Caco-2 (cell line): ENCODE measurements around the gene RASGRP1. TPM values are rescaled to one million over a fixed set of nuclear protein-coding genes. Genes with fewer than 3 reads are reported as not detected.

Experiments used
- BruUV-seq: library from RNA; stranded (reverse); fragments of 400-500 nt; replicated peaks from 2 replicates; lab custom pipeline; 2021; lab: Mats Ljungman, UMichigan
- CTCF ChIA-PET: fragments of 300-600 bp; sonication (Branson Sonifier 250); formaldehyde crosslinking; loops from one replicate; lab custom pipeline; 2022; ENCODE audit warnings: antibody characterized with exemption; lab: Charles Lee
- POLR2A ChIA-PET: fragments of 300-600 bp; sonication (Branson Sonifier 250); formaldehyde crosslinking; loops from one replicate; lab custom pipeline; 2022; ENCODE audit warnings: antibody characterized with exemption; lab: Charles Lee
- DNase-seq, 2 experiments: peaks; one replicate each; pipeline versions ENCODE4 v3.0.0 to v3.0.0-alpha.2; 2020 to 2022
- H3K27me3 ChIP-seq: replicated peaks from 2 replicates; pipeline ENCODE4 v1.6.0; 2011; ENCODE audit warnings: low read length; ENCODE audit not compliant: control insufficient read depth, insufficient read depth
- H3K36me3 ChIP-seq: 2 replicates; pipeline ENCODE4 v1.5.1; 2011; ENCODE audit warnings: low read length; ENCODE audit not compliant: control insufficient read depth, insufficient read depth
- H3K4me1 ChIP-seq: fragments of 250-450 bp; sonication (Bioruptor Pico); 2 replicates; pipeline ENCODE4 v1.5.1; 2020; ENCODE audit warnings: mild to moderate bottlenecking
- H3K4me3 ChIP-seq: 2 replicates; pipeline ENCODE4 v1.5.1; 2011; ENCODE audit warnings: low read depth, mild to moderate bottlenecking, control low read depth, low read length
- H3K9me3 ChIP-seq: fragments of 250-450 bp; sonication (Bioruptor Pico); 2 replicates; pipeline ENCODE4 v1.5.1; 2020; ENCODE audit warnings: mild to moderate bottlenecking, moderate library complexity
- H3K27ac Mint-ChIP-seq: one replicate; pipeline ENCODE4 v1.8.0; 2022; ENCODE audit warnings: mixed read lengths; ENCODE audit not compliant: unreplicated experiment
- H3K27me3 Mint-ChIP-seq: one replicate; pipeline ENCODE4 v1.8.0; 2022; ENCODE audit warnings: mixed read lengths; ENCODE audit not compliant: insufficient read depth, unreplicated experiment
- H3K36me3 Mint-ChIP-seq: one replicate; pipeline ENCODE4 v1.8.0; 2022; ENCODE audit warnings: mild to moderate bottlenecking, mixed read lengths; ENCODE audit not compliant: insufficient read depth, unreplicated experiment
- H3K4me1 Mint-ChIP-seq: one replicate; pipeline ENCODE4 v1.8.0; 2022; ENCODE audit warnings: low read depth, mixed read lengths; ENCODE audit not compliant: unreplicated experiment
- H3K4me3 Mint-ChIP-seq: one replicate; pipeline ENCODE4 v1.8.0; 2022; ENCODE audit warnings: mild to moderate bottlenecking, moderate library complexity, mixed read lengths; ENCODE audit not compliant: unreplicated experiment
- H3K9me3 Mint-ChIP-seq: one replicate; pipeline ENCODE4 v1.8.0; 2022; ENCODE audit warnings: mixed read lengths; ENCODE audit not compliant: unreplicated experiment
- CTCF ChIP-seq, 2 experiments: fragments of 200-600 bp in 1 of 2; IDR thresholded peaks; 1 replicate in 1 of 2; 2 replicates in 1 of 2; pipeline versions ENCODE4 v1.5.1 to v1.8.0; 2011 to 2022; ENCODE audit warnings: antibody characterized with exemption in 1 of 2, control low read depth in 1 of 2, inconsistent platforms in 1 of 2, low read depth in 1 of 2, low read length in 1 of 2, mild to moderate bottlenecking in 1 of 2, moderate library complexity in 1 of 2; ENCODE audit not compliant: insufficient read depth in 1 of 2, severe bottlenecking in 1 of 2, unreplicated experiment in 1 of 2
- intact Hi-C: fragments of 100-400 bp; cut with micrococcal nuclease; formaldehyde crosslinking; loops from one replicate; pipeline ENCODE4 v1.10.0; 2022; ENCODE audit not compliant: unreplicated experiment
- total RNA-seq: library from RNA; stranded (reverse); gene quantifications from 2 replicates; pipeline ENCODE4 v1.2.3, GENCODE V29; 2022

Gene RASGRP1
- total RNA-seq, 1 experiment from 2014 or later: 7.3 TPM

DNA sequence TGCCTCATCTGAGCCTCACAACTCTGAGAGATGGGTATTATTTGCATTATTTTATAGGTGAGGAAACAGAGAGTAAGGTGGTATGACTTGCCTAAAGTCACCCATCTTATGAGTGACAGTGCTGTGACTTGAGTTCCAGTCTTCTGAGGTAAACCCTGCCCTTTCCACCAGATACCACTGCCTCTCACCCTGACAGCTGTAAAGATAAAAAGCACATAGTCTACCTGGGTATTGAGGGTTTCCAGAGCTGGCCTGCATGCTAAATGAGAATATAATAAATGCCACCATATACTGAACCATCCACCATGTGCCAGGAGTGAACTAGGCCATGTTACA is 25.6 kb downstream of the RASGRP1 start:
- H3K36me3 ChIP-seq: no peaks in the 10 kb centered on the region
- no peaks in the 10 kb centered on the region for H3K27me3 ChIP-seq
- no peak for TF ChIP-seq CTCF (IDR thresholded peaks at IDR 0.05; ENCODE audit: insufficient read depth in 1 of 2, low read depth in 1 of 2, low read length in 1 of 2, severe bottlenecking in 1 of 2, unreplicated experiment in 1 of 2)
- Mint-ChIP-seq H3K9me3 (no peaks in the 10 kb centered on the region), H3K27ac (no peak overlapping the region), H3K27me3 (no peaks in the 10 kb centered on the region), H3K4me1 (no peaks in the 10 kb centered on the region), H3K4me3 (no peak overlapping the region), H3K36me3 (no peaks in the 10 kb centered on the region)
- POLR2A ChIA-PET: no interaction called here
- no peak overlapping the region for H3K4me3 ChIP-seq
- DNase-seq: no peak
- no peaks in the 10 kb centered on the region for H3K9me3 ChIP-seq
- no peaks in the 10 kb centered on the region for H3K4me1 ChIP-seq
- intact Hi-C loops: no loop called here
- BruUV-seq: no TSS peak
- CTCF ChIA-PET: no interaction called here

- no peak overlapping the region for H3K4me3 Mint-ChIP-seq
- CTCF ChIA-PET: no interaction called here
Observed at GRCh38 chr15:38538328-38539007, 26.1 kb downstream of the RASGRP1 start.

GRCh38 chr15:38536201-38536676 is 28.4 kb downstream of the RASGRP1 start:
- Mint-ChIP-seq H3K27ac (no peak overlapping the region), H3K36me3 (no peaks in the 10 kb centered on the region), H3K4me3 (no peak overlapping the region), H3K4me1 (no peaks in the 10 kb centered on the region), H3K9me3 (no peaks in the 10 kb centered on the region), H3K27me3 (no peaks in the 10 kb centered on the region)
- no peaks in the 10 kb centered on the region for H3K4me1 ChIP-seq
- H3K27me3 ChIP-seq: no peaks in the 10 kb centered on the region
- ChIA-PET POLR2A (interaction anchor here (0.7 kb wide), 1 partner anchor 78 kb away, joined by 3 read pairs; no protein-coding TSS in a partner anchor), CTCF (no interaction called here)
- H3K36me3 ChIP-seq: no peaks in the 10 kb centered on the region
- H3K9me3 ChIP-seq: no peaks in the 10 kb centered on the region
- no TSS peak for BruUV-seq
- TF ChIP-seq CTCF (IDR thresholded peaks at IDR 0.05; ENCODE audit: insufficient read depth in 1 of 2, low read depth in 1 of 2, low read length in 1 of 2, severe bottlenecking in 1 of 2, unreplicated experiment in 1 of 2): no peak
- intact Hi-C loops: no loop called here
- H3K4me3 ChIP-seq: no peak overlapping the region
- no peak for DNase-seq

More at GRCh38 chr15:38538328-38539007, 26.1 kb downstream of the RASGRP1 start:
- Histone ChIP-seq H3K36me3 (no peaks in the 10 kb centered on the region), H3K9me3 (no peaks in the 10 kb centered on the region), H3K27me3 (no peaks in the 10 kb centered on the region), H3K4me1 (no peaks in the 10 kb centered on the region), H3K4me3 (no peak overlapping the region)
- Mint-ChIP-seq H3K27ac (no peak overlapping the region), H3K36me3 (no peaks in the 10 kb centered on the region), H3K9me3 (no peaks in the 10 kb centered on the region), H3K27me3 (no peaks in the 10 kb centered on the region), H3K4me1 (no peaks in the 10 kb centered on the region)
- TF ChIP-seq CTCF (IDR thresholded peaks at IDR 0.05; ENCODE audit: insufficient read depth in 1 of 2, low read depth in 1 of 2, low read length in 1 of 2, severe bottlenecking in 1 of 2, unreplicated experiment in 1 of 2): no peak
- no TSS peak for BruUV-seq
- no peak for DNase-seq
- intact Hi-C loops: no loop called here
- POLR2A ChIA-PET: no interaction called here
